HS-5 (cell line): ENCODE measurements around the gene ERGIC2.
A peak's percentile ranks its signal among the peaks of the same experiment; 100 is the strongest.

Source experiments
- DNase-seq: peaks from one replicate; pipeline ENCODE4 v3.0.0-alpha.2; 2012; ENCODE audit warnings: low read depth

ERGIC2 gene

GRCh38 chr12:29374913-29375312 is 6.1 kb downstream of the ERGIC2 start:
- DNase-seq: no peak

- no peak for DNase-seq
These were observed 7.0 kb downstream of the ERGIC2 start for GRCh38 chr12:29374012-29374411.

GRCh38 chr12:29365091-29365490 is 15.9 kb downstream of the ERGIC2 start:
- DNase-seq: no peak

- no peak for DNase-seq
These were observed 26.0 kb downstream of the ERGIC2 start for GRCh38 chr12:29354954-29355353.

GRCh38 chr12:29350080-29350479 is 30.9 kb downstream of the ERGIC2 start:
- peak; percentile 14 for DNase-seq

- no peak for DNase-seq
These were observed 34.1 kb downstream of the ERGIC2 start for GRCh38 chr12:29346769-29347421.

- no peak for DNase-seq
These were observed 37.8 kb downstream of the ERGIC2 start for GRCh38 chr12:29343022-29343799.

GRCh38 chr12:29337325-29337724 is 43.6 kb downstream of the ERGIC2 start:
- no peak for DNase-seq

GRCh38 chr12:29334937-29335336 is 46.0 kb downstream of the ERGIC2 start:
- no peak for DNase-seq

GRCh38 chr12:29333178-29333577 is 47.8 kb downstream of the ERGIC2 start:
- no peak for DNase-seq

GRCh38 chr12:29329411-29329810 is 51.6 kb downstream of the ERGIC2 start:
- no peak for DNase-seq

GRCh38 chr12:29322157-29322556 is 58.8 kb downstream of the ERGIC2 start:
- DNase-seq: no peak

- DNase-seq: peak; percentile 75
These were observed 60.5 kb downstream of the ERGIC2 start for GRCh38 chr12:29320295-29321085.

GRCh38 chr12:29317556-29318363 is 63.2 kb downstream of the ERGIC2 start:
- no peak for DNase-seq

GRCh38 chr12:29316752-29317151 is 64.2 kb downstream of the ERGIC2 start:
- DNase-seq: no peak

GRCh38 chr12:29314416-29314815 is 66.6 kb downstream of the ERGIC2 start:
- DNase-seq: no peak

GRCh38 chr12:29310899-29311298 is 70.1 kb downstream of the ERGIC2 start:
- DNase-seq: no peak

GRCh38 chr12:29309320-29309902 is 71.6 kb downstream of the ERGIC2 start:
- DNase-seq: no peak

- no peak for DNase-seq
These were observed 74.3 kb downstream of the ERGIC2 start for GRCh38 chr12:29306682-29307081.

- DNase-seq: no peak
These were observed 74.7 kb downstream of the ERGIC2 start for GRCh38 chr12:29306266-29306665.

GRCh38 chr12:29304388-29304787 is 76.6 kb downstream of the ERGIC2 start:
- DNase-seq: no peak

GRCh38 chr12:29301114-29301513 is 79.9 kb downstream of the ERGIC2 start:
- no peak for DNase-seq
